Mesenteric fat pad (tissue), 1 donor: ENCODE measurements around the gene CPLX3. TPM values are rescaled to one million over a fixed set of nuclear protein-coding genes. Genes with fewer than 3 reads are reported as not detected.

Source experiments
- DNase-seq: peaks from one replicate; pipeline ENCODE4 v3.0.0-alpha.2; 2020; ENCODE audit warnings: low spot score
- total RNA-seq: library from RNA; stranded (reverse); fragmentation: NEBNext Ultra II Directional; extraction: Animal tissue kit (Norgen Biotek cat#: 25700); gene quantifications from one replicate; pipeline ENCODE4 v1.2.1, GENCODE V29; 2021
- donor health status: DM: yes; HTN: yes; CAD: no.

CPLX3 gene
- total RNA-seq, 1 donor from 2014 or later: not detected

GRCh38 chr15:74827614-74828013, 1.2 kb downstream of the CPLX3 start:
- DNase-seq: no peak

DNA sequence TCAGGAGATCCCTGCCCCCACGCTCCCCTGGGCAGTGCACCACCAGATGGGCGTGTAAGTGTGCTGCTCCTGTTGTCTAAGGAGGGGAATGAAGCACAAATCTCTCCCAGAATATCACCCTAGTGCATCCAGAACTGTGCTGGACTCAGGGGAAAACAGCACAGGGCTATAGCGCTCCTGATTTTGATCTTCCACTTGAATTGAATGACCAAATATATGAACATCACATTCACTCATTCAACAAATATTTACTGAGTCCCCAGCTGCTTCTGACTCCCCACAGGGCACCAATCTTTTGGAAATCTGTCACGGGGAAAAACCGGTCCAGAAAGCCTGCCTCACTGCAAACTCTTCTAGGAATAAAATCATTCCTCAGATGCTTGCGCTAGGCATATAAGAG, 2.4 kb downstream of the CPLX3 start:
- no peak for DNase-seq

DNA sequence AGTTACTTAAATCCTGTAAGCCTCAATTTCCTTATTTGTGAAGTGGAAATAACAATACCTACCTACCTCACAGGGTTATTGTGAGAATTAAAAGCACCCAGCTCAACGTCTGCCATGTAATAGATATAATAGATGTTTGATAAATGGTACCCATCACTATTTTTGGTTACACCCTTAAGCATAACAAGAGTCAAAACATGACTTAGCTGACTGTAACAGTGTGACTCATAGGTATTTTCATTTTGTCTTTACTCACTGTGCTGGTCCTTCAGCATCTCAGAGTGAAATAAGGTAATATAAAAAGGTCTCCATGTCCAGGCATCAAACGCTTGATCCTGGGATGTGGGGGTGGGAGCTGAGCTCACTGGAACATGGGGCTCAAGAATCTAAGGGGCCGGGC, 3.1 kb downstream of the CPLX3 start:
- DNase-seq: no peak

DNA sequence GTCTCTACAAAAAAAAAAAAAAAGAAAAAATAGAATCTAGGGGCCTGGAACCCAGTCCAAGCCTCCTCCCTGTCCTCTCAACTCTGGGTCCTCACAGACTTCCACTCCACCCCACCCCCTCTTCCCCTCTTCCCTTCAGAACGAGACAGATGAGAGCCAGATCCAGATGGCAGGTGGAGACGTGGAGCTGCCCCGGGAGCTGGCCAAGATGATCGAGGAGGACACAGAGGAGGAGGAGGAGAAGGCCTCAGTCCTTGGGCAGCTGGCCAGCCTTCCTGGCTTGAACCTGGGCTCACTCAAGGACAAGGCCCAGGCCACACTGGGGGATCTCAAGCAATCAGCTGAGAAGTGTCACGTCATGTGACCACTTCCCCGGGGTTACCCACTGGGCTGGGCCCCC, 3.6 kb downstream of the CPLX3 start:
- DNase-seq: no peak

DNA sequence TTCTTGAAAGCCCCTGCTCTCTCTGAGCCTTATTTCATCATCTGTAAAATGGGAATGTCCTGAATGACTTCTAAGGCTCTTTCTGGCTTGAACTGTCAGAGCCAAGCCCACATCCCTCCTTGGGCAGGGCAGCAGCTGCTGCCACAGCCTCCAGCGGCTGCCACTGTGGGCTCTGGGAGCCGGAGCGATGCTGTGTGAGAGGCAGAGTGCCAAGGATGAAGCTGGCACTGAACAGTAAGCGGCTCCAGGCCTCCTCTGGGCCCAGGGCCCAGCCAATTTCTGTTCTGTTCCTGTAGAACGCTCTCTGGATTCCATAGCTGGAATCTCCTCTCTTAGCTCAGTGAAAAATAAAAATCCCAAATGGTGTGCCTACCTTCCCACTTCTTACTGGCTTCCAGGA, 4.4 kb downstream of the CPLX3 start:
- no peak for DNase-seq

DNA sequence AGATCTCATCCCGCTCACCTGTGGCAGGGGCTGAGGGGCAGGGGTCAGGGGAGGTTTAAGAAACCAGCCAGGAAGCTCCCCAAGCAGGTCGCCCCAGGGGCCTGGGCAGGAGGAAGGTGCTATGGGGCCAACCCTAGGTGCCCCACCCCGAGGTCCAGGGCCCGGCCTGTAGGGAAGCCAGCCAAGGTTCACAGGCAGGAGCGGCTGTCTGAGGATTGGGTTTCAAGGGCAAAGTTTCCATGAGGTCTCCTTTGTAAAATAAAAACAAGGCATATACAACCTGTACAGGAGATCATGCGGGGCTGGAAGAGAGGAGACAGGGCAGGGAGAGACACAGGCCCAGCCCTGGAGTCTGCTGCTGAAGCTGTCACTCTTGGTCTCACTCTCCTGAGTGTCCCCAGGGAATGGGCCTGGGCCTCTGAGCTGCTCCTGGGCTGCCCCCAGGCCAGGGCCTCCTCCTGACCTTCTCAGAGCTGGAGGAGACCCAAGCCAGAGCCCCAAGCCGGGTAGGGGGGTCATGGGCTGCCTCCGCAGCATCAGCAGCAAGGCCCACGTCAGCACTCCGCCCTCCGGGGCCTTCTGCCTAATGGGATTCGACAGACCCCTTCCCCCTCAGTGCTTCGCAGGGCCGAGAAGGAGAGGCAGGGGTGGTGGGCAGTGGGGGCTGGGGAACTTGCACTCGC, 5.5 kb downstream of the CPLX3 start:
- no peak for DNase-seq

DNA sequence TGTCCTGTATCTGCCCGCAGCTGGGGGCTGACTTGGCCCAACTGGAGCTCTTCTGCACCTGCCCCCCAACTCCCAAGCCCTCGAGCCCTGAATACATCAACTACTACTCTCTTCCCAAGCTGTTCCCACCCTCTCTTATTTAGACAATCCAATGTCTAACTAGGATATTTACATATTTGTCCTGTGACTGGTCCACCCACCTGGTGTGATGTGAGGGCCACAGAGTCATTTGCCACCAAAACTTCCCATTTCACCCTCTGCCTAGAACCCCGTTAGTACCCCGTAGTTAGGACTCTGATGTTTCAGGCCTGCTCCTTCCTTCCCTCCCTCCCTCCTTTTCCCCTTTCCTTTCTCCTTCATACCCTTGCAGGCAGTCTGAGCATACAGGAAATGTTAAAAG, 6.4 kb downstream of the CPLX3 start:
- no peak for DNase-seq

DNA sequence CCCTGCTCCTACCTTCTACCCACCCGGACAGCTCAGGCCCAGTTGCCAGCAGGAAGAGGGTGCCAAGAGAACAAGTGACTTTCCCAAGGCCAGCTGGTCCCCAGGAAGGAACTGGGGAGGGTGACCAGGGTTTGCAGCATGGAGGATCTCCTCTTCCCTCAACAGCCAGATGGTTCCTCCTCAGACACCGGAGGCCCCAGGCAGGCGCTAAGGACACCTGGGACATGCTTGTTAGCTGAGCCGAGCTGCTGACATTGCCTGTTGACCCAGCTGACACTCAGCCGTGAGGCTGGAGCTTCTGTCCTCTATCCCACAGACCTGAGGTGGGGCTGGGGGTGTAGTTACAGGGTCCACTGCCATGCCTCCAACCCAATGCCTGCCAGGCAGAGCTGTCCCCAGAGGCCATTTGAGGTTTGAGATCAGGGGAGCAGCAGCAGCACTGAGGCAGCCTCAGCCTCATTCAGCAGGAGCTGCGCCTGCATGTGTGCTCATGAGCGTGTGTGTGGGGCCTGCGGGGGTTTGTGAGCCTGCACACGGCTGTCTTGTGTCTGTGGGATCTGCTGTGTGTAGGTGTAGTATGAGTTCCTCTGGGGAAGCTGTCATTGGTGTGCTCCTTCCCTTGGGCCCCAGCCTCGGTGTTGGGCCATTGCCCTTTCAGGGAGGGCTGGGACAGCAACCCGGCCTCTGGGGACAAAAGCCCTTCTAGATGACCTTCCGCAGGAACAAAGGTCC, 7.1 kb downstream of the CPLX3 start:
- DNase-seq: no peak

DNA sequence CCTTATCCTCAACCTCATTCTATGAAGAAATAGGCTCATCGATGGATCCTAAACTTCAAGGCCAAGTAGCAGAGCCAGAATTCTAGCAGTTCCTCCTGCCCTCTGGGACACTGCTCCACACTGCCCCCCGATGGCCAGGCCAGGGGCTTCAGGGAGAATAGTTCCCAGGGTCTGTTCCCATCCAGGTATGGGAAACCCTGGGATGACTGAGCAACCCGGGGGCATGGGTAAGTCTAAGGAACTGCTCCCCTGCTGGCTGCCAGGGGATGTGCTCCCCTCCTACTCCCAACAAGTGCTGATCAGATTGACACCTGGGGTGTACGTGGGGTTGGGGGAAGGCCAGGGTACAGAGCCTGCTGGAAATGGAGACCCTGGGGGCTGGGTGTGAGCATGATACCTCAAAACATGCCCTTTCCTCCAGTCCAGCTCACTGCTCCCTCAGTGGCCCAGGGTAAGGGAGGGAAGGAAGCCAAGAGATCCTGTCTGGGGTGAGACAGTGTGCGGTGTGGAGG, 8.9 kb downstream of the CPLX3 start:
- DNase-seq: no peak

DNA sequence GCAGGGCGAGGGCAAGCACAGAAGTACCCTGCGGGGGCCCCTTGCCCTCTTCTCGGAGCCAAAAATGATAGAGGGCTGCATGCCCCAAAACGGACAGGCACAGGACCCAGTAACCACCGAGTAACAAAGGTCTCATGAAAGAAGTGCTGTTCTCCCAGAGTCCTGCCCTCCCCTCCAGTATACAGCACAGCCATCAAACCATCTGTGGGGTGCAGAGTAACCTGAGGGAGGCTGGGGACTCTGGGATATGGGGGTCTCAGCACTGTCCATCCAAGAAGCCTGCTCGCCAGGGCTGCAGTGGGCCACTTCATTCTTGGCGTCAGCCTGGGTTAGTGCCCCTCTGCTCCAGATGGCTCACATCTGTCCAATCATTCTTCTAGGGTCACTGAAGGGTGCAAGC, 10.4 kb downstream of the CPLX3 start:
- no peak for DNase-seq

- DNase-seq: no peak
Measured at GRCh38 chr15:74837482-74838136, 11.2 kb downstream of the CPLX3 start.

DNA sequence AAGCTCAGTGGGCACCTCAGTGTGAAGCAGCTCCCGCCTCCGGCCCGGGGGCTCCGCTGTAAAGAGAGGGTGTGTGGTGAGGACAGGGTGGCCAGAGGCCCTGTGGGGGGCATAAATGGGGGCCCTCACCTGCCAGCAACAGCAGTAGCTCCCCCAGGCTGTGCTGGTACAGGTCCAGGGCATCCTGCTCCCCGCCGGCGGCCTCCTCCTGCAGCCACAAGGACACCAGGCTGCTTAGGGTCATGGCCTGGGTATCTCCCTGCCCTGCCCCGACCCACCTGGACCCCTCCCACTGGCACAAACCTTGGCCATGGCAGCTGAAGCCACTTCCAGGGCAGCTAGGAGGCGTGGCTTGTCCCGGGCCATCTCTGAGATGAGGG, 11.7 kb downstream of the CPLX3 start:
- DNase-seq: no peak

- no peak for DNase-seq
Measured at GRCh38 chr15:74838746-74839525, 12.5 kb downstream of the CPLX3 start.

- no peak for DNase-seq
Measured at GRCh38 chr15:74839526-74840395, 13.3 kb downstream of the CPLX3 start.

- no peak for DNase-seq
Measured at GRCh38 chr15:74840851-74841775, 14.7 kb downstream of the CPLX3 start.

GRCh38 chr15:74841891-74842373, 15.5 kb downstream of the CPLX3 start:
- no peak for DNase-seq

DNA sequence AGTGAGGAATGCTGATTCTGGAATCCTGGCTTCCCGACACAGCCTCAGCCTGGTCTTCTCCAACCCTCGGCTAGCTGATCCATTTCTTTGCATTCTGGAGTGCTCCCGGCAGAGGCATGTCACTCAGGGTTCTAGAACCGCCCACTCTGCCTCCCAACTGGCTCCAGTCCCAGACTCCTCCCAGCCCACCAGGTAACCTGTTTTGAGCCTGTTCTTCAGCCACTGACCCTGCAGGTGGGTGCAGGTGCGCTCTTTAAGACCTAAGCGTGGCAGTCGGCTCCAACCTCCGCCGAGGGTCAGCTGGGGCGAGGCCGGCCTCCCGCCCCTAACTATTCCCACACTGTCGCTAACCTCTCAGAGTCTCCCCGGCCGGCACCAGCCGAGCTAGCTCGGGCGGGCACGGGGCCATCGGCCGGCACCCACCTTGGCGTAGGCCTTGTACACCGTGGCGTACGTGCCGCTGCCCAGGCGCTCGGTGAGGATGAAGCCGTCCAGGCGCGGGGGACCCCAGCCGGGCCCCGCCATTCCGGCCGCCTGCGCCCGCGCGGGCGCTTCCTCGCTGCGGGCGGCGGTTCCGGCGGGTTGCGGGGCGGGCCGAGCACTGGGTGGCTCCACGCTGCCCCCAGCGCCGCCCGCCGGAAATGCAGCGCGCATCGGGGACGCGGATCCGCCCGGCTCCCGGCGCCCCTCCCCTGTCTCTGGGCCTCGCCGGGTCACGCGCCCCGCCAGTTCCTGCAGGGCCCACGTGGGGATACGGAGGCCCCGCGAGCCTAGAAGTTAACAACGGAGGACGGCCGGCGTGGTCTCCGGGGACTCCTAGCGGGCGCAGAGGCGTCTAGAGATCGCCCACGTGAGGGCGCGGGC, 16.4 kb downstream of the CPLX3 start, which contains the start of gene ULK3:
Gene ULK3 (minus strand): TSS at position 576 of the 864 bp plus-strand sequence. CDS start 51 bp downstream, at position 525.
- peak; percentile 97 for DNase-seq

GRCh38 chr15:74843445-74843828, 17.0 kb downstream of the CPLX3 start:
- no peak for DNase-seq
